RPMI8226 (cell line): ENCODE results near the gene ZNF384.
"Not testable (repeated sequence)": the region's sequence is repeated elsewhere in the genome, so short reads cannot be mapped to it uniquely, and the experiment has no call there.

Experiments used
- DNase-seq: peaks from one replicate; pipeline ENCODE4 v3.0.0-alpha.2; 2015

Gene ZNF384

GRCh38 chr12:6688999-6689882 lies at the start of gene ZNF384:
Gene ZNF384, minus strand, starts transcription at chr12:6689375. Its CDS starts 9,855 bp downstream, at chr12:6679520.
- DNase-seq: peak; percentile 99

DNA sequence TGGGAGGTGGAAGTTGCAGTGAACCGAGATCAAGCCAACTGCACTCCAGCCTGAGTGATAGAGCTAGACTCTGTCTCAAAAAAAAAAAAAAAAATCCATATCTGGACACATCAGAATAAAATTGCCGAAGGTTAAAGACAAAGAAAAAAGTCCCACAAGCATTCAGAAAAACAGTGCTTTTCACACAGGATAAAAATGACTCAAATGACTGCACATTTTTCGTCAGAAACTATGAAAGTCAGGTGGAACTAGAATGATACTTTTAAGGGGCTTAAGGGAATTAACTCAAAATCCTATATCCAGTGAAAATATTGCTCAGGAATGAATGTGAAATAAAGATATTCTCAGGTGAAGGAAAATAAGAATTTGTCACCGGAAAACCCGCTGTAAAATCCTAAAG lies 47.6 kb upstream of the ZNF384 start:
- DNase-seq: no peak

DNA sequence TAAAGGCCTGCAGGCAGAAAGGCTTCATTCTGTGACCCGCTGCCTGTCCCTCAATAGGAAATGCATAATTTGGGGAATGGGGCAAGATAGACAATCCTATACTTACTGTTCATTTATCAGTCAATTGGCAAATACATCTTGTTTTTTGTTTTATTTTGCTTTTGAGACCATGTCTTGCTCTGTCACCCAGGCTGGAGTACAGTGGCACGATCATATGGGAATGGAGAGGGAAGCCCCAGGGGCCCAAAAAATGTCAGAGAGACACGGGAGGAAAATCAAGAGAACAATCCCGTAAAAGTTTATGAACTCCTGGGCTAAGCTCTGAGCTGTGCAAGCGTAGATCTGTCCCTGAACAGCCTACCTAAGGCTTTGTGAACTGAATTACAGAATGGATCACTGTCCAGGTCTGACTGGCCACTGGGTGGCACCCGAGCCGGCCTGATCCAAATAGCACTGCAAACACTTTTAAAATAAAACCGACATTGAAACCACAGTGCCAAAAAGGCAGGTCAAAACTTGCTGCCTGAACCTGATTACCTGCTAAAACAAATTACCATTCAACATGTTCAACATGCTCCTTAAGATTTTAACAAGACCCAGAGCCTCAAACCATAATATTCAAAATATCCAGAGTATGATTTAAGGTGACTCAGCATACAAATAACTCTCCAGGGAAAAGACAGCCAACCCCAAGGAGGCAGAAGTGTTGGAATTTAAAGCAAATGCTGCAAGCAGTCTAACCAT lies 46.4 kb upstream of the ZNF384 start:
- DNase-seq: peak; percentile 74

DNA sequence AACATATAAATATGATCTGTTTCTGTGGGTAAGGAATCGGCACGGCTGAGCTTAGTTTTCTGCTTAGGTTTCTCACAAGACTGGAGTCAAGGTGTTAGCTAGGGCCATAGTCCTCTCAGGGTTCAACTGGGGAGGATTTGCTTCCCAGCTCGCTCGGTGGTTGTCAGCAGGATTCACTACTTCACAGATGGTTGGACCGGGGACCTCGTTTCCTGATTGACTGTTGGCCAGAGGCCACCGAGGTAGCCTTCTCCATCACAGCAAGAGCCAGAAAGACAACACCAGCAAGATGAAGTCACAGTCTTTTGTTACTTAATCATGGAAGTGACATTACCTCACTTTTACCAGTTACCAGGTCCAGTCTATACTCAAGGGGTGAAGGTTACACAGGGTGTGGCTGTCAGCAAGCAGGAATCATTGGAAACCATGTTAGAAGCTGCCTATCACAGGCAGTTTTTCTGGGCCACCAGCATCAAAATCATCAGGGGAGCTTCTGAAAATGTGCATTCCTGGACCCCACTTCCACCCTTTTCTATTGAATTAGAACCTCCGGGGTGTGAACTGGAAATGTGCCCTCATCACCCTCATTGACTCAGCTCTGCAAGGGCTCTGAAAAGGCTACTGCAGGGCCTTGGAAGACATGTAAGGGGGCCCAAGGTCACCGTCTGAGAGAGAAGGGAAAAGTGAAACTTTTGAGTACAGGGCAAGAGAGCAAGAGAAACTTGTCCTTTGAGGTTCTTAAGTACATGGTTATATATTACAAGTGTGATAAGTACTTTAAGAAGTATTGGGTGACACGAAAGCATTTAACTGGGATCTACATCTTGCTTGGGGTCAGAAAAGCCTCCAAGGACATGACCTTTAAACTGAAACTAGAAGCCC lies 45.6 kb upstream of the ZNF384 start:
- DNase-seq: no peak

DNA sequence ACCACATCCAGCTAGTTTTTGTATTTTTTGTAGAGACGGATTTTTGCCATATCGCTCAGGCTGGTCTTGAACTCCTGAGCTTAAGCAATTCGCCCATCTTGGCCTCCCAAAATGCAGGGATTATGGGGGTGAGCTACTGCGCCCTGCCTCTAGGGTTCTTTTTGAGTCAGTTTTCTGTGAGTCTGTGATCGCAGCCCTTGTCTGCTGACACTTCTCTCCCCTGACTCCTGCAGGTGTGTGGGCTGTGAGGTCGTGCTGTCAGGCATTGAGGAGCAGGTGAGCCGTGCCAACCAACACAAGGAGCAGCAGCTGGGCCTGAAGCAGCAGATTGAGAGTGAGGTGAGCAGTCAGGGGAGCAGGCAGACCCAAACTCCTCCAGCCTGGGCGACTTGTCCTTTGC lies 41.0 kb upstream of the ZNF384 start:
- DNase-seq: no peak

GRCh38 chr12:6729186-6729585 lies 40.0 kb upstream of the ZNF384 start:
- no peak for DNase-seq

GRCh38 chr12:6725350-6725749 lies 36.2 kb upstream of the ZNF384 start:
- no peak for DNase-seq

DNA sequence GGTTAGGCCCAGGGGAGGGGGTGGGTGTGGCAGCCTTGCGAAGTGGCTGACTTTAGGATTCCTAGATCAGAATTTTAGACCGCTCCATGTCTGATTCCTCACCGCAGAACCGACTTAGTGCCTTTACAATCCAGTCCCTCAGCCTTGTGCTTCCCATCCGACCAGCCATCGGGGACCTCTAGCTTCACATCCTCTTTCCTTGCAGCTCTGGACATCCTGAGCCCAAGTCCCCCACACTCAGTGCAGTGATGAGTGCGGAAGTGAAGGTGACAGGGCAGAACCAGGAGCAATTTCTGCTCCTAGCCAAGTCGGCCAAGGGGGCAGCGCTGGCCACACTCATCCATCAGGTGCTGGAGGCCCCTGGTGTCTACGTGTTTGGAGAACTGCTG lies 35.2 kb upstream of the ZNF384 start:
- peak; percentile 66 for DNase-seq

GRCh38 chr12:6723607-6724408 lies 34.6 kb upstream of the ZNF384 start, which contains the start of gene COPS7A:
Gene COPS7A, plus strand, starts transcription at chr12:6724046. Its CDS starts 611 bp downstream, at chr12:6724657.
- DNase-seq: peak; percentile 100

- DNase-seq: no peak
These were observed 33.7 kb upstream of the ZNF384 start for GRCh38 chr12:6722863-6723262.

- DNase-seq: no peak
These were observed 27.8 kb upstream of the ZNF384 start for GRCh38 chr12:6716874-6717437.

DNA sequence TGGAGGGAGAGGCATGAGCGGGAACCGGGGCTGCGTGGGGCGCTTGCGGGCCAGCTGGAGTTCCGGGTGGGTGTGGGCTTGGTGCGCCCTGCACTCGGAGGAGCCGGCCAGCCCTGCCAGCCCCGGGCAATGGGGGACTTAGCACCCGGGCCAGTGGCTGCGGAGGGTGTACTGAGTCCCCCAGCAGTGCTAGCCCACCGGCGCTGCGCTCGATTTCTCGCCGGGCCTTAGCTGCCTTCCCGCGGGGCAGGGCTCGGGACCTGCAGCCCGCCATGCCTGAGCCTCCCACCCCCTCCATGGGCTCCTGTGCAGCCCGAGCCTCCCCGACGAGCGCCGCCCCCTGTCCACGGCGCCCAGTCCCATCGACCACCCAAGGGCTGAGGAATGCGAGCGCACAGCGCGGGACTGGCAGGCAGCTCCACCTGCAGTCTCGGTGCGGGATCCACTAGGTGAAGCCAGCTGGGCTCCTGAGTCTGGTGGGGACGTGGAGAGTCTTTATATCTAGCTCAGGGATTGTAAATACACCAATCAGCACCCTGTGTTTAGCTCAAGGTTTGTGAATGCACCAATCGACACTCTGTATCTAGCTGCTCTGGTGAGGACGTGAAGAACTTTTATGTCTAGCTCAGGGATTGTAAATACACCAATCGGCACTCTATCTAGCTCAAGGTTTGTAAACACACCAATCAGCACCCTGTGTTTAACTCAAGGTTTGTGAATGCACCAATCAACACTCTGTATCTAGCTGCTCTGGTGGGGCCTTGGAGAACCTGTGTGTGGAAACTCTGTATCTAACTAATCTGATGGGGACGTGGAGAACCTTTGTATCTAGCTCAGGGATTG lies 27.1 kb upstream of the ZNF384 start:
- not testable (repeated sequence) for DNase-seq

GRCh38 chr12:6708960-6709394 lies 19.8 kb upstream of the ZNF384 start:
- no peak for DNase-seq

GRCh38 chr12:6708351-6708750 lies 19.2 kb upstream of the ZNF384 start:
- not testable (repeated sequence) for DNase-seq

- DNase-seq: peak; percentile 69
These were observed 14.5 kb upstream of the ZNF384 start for GRCh38 chr12:6703631-6704030.

- DNase-seq: no peak
These were observed 12.0 kb upstream of the ZNF384 start for GRCh38 chr12:6701078-6701768.

DNA sequence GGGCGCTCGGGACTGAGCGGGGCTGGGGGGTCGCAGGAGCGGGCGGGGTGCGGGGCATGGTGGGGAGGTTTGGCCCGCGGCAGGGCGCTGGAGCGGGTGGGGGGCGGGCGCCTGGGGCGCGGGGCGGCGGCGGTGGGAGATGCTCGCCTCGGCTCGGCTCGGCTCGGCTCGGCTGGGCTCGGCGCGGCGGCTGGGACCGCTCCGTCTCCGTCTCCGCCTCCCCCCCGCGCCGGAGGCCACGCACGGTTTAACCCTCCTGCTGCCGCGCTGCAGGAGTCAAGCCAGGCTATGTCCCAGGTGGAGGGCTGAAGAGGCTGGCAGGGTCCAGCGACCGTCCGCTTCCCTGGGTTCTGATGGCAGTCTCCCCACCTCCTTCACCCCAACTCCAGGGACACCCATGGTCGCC lies 11.5 kb upstream of the ZNF384 start, which contains the start of gene PIANP:
Gene PIANP (minus strand): TSS at position 170 of the 406 bp plus-strand sequence. CDS start 2,754 bp downstream, outside the sequence.
- peak; percentile 29 for DNase-seq

DNA sequence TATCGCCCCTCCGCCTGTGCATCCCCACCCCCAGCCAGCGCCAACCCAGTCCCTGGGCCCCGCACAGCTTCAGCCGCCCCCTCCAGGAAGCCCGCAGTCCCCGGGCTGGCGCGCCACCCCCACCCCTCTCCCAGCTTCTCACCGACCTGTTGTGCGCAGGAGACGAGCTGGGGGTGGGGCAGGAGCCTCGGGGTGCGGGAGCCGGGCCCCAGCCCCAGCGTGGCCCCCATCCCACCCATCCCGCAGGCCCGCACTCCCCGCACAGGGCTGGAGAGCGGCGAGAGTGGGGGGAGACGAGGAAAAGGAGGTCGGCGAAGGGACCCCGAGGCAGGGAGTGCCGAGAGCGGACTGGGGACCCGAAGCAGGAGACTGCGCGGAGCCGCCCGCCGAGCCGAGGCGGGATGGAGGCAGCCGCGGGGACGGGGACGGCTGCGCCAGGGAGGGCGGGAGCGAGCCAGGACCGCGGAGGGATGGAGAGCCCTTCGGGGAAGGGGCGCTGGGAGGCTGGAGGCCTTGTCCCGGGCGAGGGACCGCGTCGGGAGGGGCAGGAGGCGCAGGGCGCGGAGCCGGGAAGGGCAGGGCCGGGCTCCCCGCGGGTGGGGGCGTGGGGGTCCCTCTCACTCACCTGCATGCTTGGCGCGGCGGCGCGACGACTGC lies 10.9 kb upstream of the ZNF384 start:
- no peak for DNase-seq
